Neural cell (in vitro differentiated cells): ENCODE results near the gene NTNG1. TPM values are rescaled to one million over a fixed set of nuclear protein-coding genes. Genes with fewer than 3 reads are reported as not detected.

Experiments
- H2AFZ ChIP-seq: fragments of 200-600, 300-800 bp; sonication (generic), shearing (Covaris generic); 2 replicates; pipeline ENCODE4 v1.6.0; 2014; ENCODE audit warnings: low read depth, mild to moderate bottlenecking, antibody characterized with exemption, low read length, moderate library complexity
- H3F3A ChIP-seq: fragments of 200-600 bp; shearing (Covaris generic); 2 replicates; pipeline ENCODE4 v1.6.1; 2016; ENCODE audit warnings: mild to moderate bottlenecking, moderate library complexity, mixed read lengths, antibody characterized with exemption, low read length; ENCODE audit not compliant: insufficient read depth, poor library complexity, severe bottlenecking
- H3K27ac ChIP-seq: fragments of 200-600, 300-800 bp; sonication (generic), shearing (Covaris generic); 2 replicates; pipeline ENCODE4 v1.5.1; 2014; ENCODE audit warnings: mild to moderate bottlenecking, low read length, moderate library complexity
- H3K27me3 ChIP-seq: fragments of 300-800, 200-600 bp; sonication (generic), shearing (Covaris generic); 2 replicates; pipeline ENCODE4 v1.6.0; 2014; ENCODE audit warnings: mild to moderate bottlenecking, low read depth, low read length, moderate library complexity; ENCODE audit not compliant: insufficient read depth
- H3K36me3 ChIP-seq: fragments of 300-800, 200-600 bp; sonication (generic), shearing (Covaris generic); 2 replicates; pipeline ENCODE4 v1.5.1; 2014; ENCODE audit warnings: mild to moderate bottlenecking, antibody characterized with exemption, low read length, moderate library complexity; ENCODE audit not compliant: insufficient read depth
- H3K4me2 ChIP-seq: fragments of 300-800, 200-600 bp; sonication (generic), shearing (Covaris generic); 2 replicates; pipeline ENCODE4 v1.6.0; 2014; ENCODE audit warnings: mild to moderate bottlenecking, low read length
- H3K4me3 ChIP-seq: fragments of 300-800, 200-600 bp; sonication (generic), shearing (Covaris generic); 2 replicates; pipeline ENCODE4 v1.5.1; 2014; ENCODE audit warnings: mild to moderate bottlenecking, low read length, moderate library complexity
- H3K79me2 ChIP-seq: fragments of 200-600 bp; shearing (Covaris generic); replicated peaks from 2 replicates; pipeline ENCODE4 v1.6.0; 2014; ENCODE audit warnings: mild to moderate bottlenecking, low read length, moderate library complexity; ENCODE audit not compliant: insufficient read depth
- H3K9ac ChIP-seq: fragments of 300-800, 200-600 bp; sonication (generic), shearing (Covaris generic); 2 replicates; pipeline ENCODE4 v1.6.1; 2016; ENCODE audit warnings: mild to moderate bottlenecking, low read length, mixed read lengths
- H3K9me2 ChIP-seq: fragments of 200-600 bp; shearing (Covaris generic); 2 replicates; pipeline ENCODE4 v1.6.1; 2016; ENCODE audit warnings: mild to moderate bottlenecking, low read length, mixed read lengths; ENCODE audit not compliant: insufficient read depth
- H3K9me3 ChIP-seq: fragments of 200-600, 300-800 bp; sonication (generic), shearing (Covaris generic); 2 replicates; pipeline ENCODE4 v1.6.1; 2016; ENCODE audit warnings: mild to moderate bottlenecking, mixed run types, low read length, moderate library complexity, mixed read lengths
- H4K20me1 ChIP-seq: fragments of 200-600 bp; shearing (Covaris generic); 2 replicates; pipeline ENCODE4 v1.6.1; 2016; ENCODE audit warnings: mild to moderate bottlenecking, mixed run types; ENCODE audit not compliant: insufficient read depth
- EP300 ChIP-seq: fragments of 450-650 bp; conservative IDR thresholded peaks from 2 replicates; pipeline ENCODE4 v1.6.1; 2014; ENCODE audit warnings: antibody characterized with exemption, mild to moderate bottlenecking, moderate library complexity; ENCODE audit not compliant: poor library complexity, severe bottlenecking
- EZH2 ChIP-seq: fragments of 200-600, 300-800 bp; shearing (Covaris generic), sonication (generic); IDR thresholded peaks from 2 replicates; pipeline ENCODE4 v1.6.1; 2014; ENCODE audit warnings: antibody characterized with exemption, low read length, borderline replicate concordance, mild to moderate bottlenecking; ENCODE audit not compliant: insufficient read depth, poor library complexity, severe bottlenecking
- MXI1 ChIP-seq: fragments of 450-650 bp; conservative IDR thresholded peaks from 2 replicates; pipeline ENCODE4 v1.6.1; 2014; ENCODE audit warnings: antibody characterized with exemption, mild to moderate bottlenecking; ENCODE audit not compliant: poor library complexity, severe bottlenecking
- POLR2AphosphoS5 ChIP-seq: IDR thresholded peaks from 2 replicates; pipeline ENCODE4 v1.6.1; 2012
- RAD21 ChIP-seq: fragments of 450-650 bp; conservative IDR thresholded peaks from 2 replicates; pipeline ENCODE4 v1.6.1; 2014; ENCODE audit warnings: antibody characterized with exemption, mild to moderate bottlenecking, moderate library complexity
- REST ChIP-seq: IDR thresholded peaks from 2 replicates; pipeline ENCODE4 v1.6.1; 2012; ENCODE audit warnings: borderline replicate concordance
- SMC3 ChIP-seq: fragments of 450-650 bp; conservative IDR thresholded peaks from 2 replicates; pipeline ENCODE4 v1.6.1; 2014; ENCODE audit warnings: antibody characterized with exemption, mild to moderate bottlenecking, moderate library complexity; ENCODE audit not compliant: poor library complexity
- TAF1 ChIP-seq: IDR thresholded peaks from 2 replicates; pipeline ENCODE4 v1.6.1; 2012; ENCODE audit warnings: low read depth
- polyA plus RNA-seq: library from polyadenylated mRNA; depleted of rRNA; stranded (reverse); fragments of >200 nt; gene quantifications from 2 replicates; pipeline ENCODE4 v1.2.3, GENCODE V29; 2014
- TF ChIP-seq, protein P1 (sequence below): fragments of 450-650 bp; IDR thresholded peaks from 2 replicates; pipeline ENCODE4 v1.5.1; 2014; ENCODE audit warnings: antibody characterized with exemption, mild to moderate bottlenecking, moderate library complexity; ENCODE audit not compliant: poor library complexity, severe bottlenecking

Gene NTNG1
- polyA plus RNA-seq, 1 donor from 2014 or later = not detected

DNA sequence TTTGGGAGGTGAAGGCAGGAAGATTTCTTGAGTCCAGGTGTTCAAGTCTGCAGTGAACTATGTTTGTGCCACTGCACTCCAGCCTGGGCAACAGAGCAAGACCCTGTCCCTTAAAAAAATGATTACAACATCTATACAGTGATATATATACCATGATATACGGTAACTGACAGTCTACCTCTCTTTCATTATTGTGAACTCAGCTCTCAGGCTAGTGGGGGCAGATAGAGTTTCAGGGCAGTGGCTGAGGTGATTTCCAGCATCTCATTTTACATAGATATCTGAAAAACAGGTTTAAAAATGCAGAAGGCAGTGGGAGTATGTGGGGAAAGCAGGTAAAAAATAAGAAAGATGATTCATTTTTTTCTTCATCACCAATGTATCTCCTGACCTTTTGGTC is 8.1 kb upstream of the NTNG1 start:
- Histone ChIP-seq H3K27ac (no peak overlapping the region), H2AFZ (no peak overlapping the region), H3K27me3 (peaks cover 3% of the 10 kb centered on the region), H3K36me3 (no peaks in the 10 kb centered on the region), H3K4me2 (no peak overlapping the region), H3K9me2 (no peaks in the 10 kb centered on the region), H3F3A (no peaks in the 10 kb centered on the region), H3K79me2 (no peaks in the 10 kb centered on the region), H3K9ac (no peak overlapping the region), H3K4me3 (no peak overlapping the region), H3K9me3 (no peaks in the 10 kb centered on the region), H4K20me1 (no peaks in the 10 kb centered on the region)
- TF ChIP-seq SMC3 = no peak
- TF ChIP-seq EP300 = no peak
- TF ChIP-seq, protein P1, sequence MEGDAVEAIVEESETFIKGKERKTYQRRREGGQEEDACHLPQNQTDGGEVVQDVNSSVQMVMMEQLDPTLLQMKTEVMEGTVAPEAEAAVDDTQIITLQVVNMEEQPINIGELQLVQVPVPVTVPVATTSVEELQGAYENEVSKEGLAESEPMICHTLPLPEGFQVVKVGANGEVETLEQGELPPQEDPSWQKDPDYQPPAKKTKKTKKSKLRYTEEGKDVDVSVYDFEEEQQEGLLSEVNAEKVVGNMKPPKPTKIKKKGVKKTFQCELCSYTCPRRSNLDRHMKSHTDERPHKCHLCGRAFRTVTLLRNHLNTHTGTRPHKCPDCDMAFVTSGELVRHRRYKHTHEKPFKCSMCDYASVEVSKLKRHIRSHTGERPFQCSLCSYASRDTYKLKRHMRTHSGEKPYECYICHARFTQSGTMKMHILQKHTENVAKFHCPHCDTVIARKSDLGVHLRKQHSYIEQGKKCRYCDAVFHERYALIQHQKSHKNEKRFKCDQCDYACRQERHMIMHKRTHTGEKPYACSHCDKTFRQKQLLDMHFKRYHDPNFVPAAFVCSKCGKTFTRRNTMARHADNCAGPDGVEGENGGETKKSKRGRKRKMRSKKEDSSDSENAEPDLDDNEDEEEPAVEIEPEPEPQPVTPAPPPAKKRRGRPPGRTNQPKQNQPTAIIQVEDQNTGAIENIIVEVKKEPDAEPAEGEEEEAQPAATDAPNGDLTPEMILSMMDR = no peak
- TF ChIP-seq MXI1 = no peak
- no peak for TF ChIP-seq TAF1
- no peak for TF ChIP-seq RAD21
- no peak for TF ChIP-seq EZH2
- no peak for TF ChIP-seq REST
- no peak for TF ChIP-seq POLR2AphosphoS5

GRCh38 chr1:107135463-107135862 is 5.4 kb upstream of the NTNG1 start:
- no peak overlapping the region for H2AFZ ChIP-seq
- no peaks in the 10 kb centered on the region for H3K9me2 ChIP-seq
- H3K4me2 ChIP-seq = no peak overlapping the region
- no peaks in the 10 kb centered on the region for H3K36me3 ChIP-seq
- H3K4me3 ChIP-seq = no peak overlapping the region
- H3F3A ChIP-seq = no peaks in the 10 kb centered on the region
- H3K79me2 ChIP-seq = no peaks in the 10 kb centered on the region
- TF ChIP-seq EZH2 = no peak
- no peak for TF ChIP-seq SMC3
- TF ChIP-seq RAD21 = no peak
- TF ChIP-seq, protein P1 = no peak
- TF ChIP-seq POLR2AphosphoS5 = no peak
- no peak overlapping the region for H3K9ac ChIP-seq
- no peaks in the 10 kb centered on the region for H4K20me1 ChIP-seq
- H3K9me3 ChIP-seq = no peaks in the 10 kb centered on the region
- H3K27ac ChIP-seq = no peak overlapping the region
- H3K27me3 ChIP-seq = peaks cover 30% of the 10 kb centered on the region
